ENCODE measurements around the gene SEPSECS. TPM values are rescaled to one million over a fixed set of nuclear protein-coding genes. Genes with fewer than 3 reads are reported as not detected.

SEPSECS gene
- total and polyA plus RNA-seq, 12 donors = 5.8 to 38.6 (median 7.7) TPM

GRCh38 chr4:25075851-25076250 lies 84.4 kb downstream of the SEPSECS start:
- intact Hi-C loops (cut with DNase I) = no loop called here
- WGBS, 4 donors = 69 to 81% (median 76%) methylated on average over 4 of the region's 4 CpGs
- TF ChIP-seq POLR2A (IDR thresholded peaks at IDR 0.05) (no peak), CTCF (IDR thresholded peaks at IDR 0.05) (no peak)
- no peak for DNase-seq
- no peak overlapping the region for H3K27ac ChIP-seq
- no peaks in the 10 kb centered on the region for H3K9me3 ChIP-seq (replicated peaks in 1 of 3)
- H3K4me3 ChIP-seq = no peak overlapping the region
- no peaks in the 10 kb centered on the region for H3K36me3 ChIP-seq (replicated peaks in 1 of 2)
- no peaks in the 10 kb centered on the region for H3K27me3 ChIP-seq
- no peaks in the 10 kb centered on the region for H3K4me1 ChIP-seq (replicated peaks in 1 of 2)

GRCh38 chr4:25075129-25075528 lies 85.1 kb downstream of the SEPSECS start:
- no peak for DNase-seq
- H3K36me3 ChIP-seq (replicated peaks in 1 of 2) = no peaks in the 10 kb centered on the region
- H3K9me3 ChIP-seq (replicated peaks in 1 of 3) = no peaks in the 10 kb centered on the region
- no peak overlapping the region for H3K27ac ChIP-seq
- no peaks in the 10 kb centered on the region for H3K27me3 ChIP-seq
- WGBS, 4 donors = 78 to 94% (median 89%) methylated on average over 5 to 11 of the region's 11 CpGs
- TF ChIP-seq CTCF (IDR thresholded peaks at IDR 0.05) (no peak), POLR2A (IDR thresholded peaks at IDR 0.05) (no peak)
- H3K4me1 ChIP-seq (replicated peaks in 1 of 2) = no peaks in the 10 kb centered on the region
- intact Hi-C loops (cut with DNase I) = no loop called here
- H3K4me3 ChIP-seq = no peak overlapping the region

GRCh38 chr4:25070545-25070944 lies 89.7 kb downstream of the SEPSECS start:
- no peak overlapping the region for H3K4me3 ChIP-seq
- TF ChIP-seq CTCF (IDR thresholded peaks at IDR 0.05) = no peak
- TF ChIP-seq POLR2A (IDR thresholded peaks at IDR 0.05) = no peak
- H3K4me1 ChIP-seq (replicated peaks in 1 of 2) = no peaks in the 10 kb centered on the region
- WGBS, 4 donors = 70 to 89% (median 74%) methylated on average over 3 of the region's 3 CpGs
- no peaks in the 10 kb centered on the region for H3K36me3 ChIP-seq (replicated peaks in 1 of 2)
- no peaks in the 10 kb centered on the region for H3K27me3 ChIP-seq
- intact Hi-C loops (cut with DNase I) = no loop called here
- no peak overlapping the region for H3K27ac ChIP-seq
- DNase-seq = no peak
- no peaks in the 10 kb centered on the region for H3K9me3 ChIP-seq (replicated peaks in 1 of 3)

Other genes with a start within 250 kb of the SEPSECS start
- 10 to 100 TPM in 3 of 9 donors, 1 to 10 TPM in 6; 3.6 to 13.0 (median 5.9) TPM for gene CCDC149, start 247.4 kb downstream of the SEPSECS start, total RNA-seq
- gene CCDC149, start 247.4 kb downstream of the SEPSECS start, polyA plus RNA-seq = 10 to 100 TPM in 1 of 3 donors, 1 to 10 TPM in 2; 8.1 to 10.5 (median 8.6) TPM
- 1 to 10 TPM in 7 of 9 donors, under 1 TPM in 2; 0.06 to 4.9 (median 2.7) TPM for gene LGI2, start 129.5 kb downstream of the SEPSECS start, total RNA-seq
- 1 to 10 TPM in 1 of 3 donors, under 1 TPM in 2; 0.24 to 1.7 (median 0.44) TPM for gene LGI2, start 129.5 kb downstream of the SEPSECS start, polyA plus RNA-seq
- 10 to 100 TPM in 8 of 9 donors, 1 to 10 TPM in 1; 7.2 to 29.3 (median 13.8) TPM for gene PI4K2B, start 73.6 kb upstream of the SEPSECS start, total RNA-seq
- 10 to 100 TPM in 1 of 3 donors, 1 to 10 TPM in 2; 4.6 to 28.8 (median 4.6) TPM for gene PI4K2B, start 73.6 kb upstream of the SEPSECS start, polyA plus RNA-seq
- gene ZCCHC4, start 152.3 kb upstream of the SEPSECS start, total RNA-seq = 10 to 100 TPM in 5 of 9 donors, 1 to 10 TPM in 4; 4.8 to 14.8 (median 11.2) TPM
- 10 to 100 TPM in 1 of 3 donors, 1 to 10 TPM in 2; 6.8 to 10.9 (median 8.4) TPM for gene ZCCHC4, start 152.3 kb upstream of the SEPSECS start, polyA plus RNA-seq
- gene ANAPC4, start 216.8 kb upstream of the SEPSECS start, total RNA-seq = 10 to 100 TPM; 14.0 to 83.0 (median 32.3) TPM
- gene ANAPC4, start 216.8 kb upstream of the SEPSECS start, polyA plus RNA-seq = 10 to 100 TPM; 19.7 to 95.4 (median 48.6) TPM